ENCODE measurements around the gene PLLP. TPM values are rescaled to one million over a fixed set of nuclear protein-coding genes. Genes with fewer than 3 reads are reported as not detected.

Gene PLLP
- total RNA-seq, 1 donor from 2014 or later: not detected

DNA sequence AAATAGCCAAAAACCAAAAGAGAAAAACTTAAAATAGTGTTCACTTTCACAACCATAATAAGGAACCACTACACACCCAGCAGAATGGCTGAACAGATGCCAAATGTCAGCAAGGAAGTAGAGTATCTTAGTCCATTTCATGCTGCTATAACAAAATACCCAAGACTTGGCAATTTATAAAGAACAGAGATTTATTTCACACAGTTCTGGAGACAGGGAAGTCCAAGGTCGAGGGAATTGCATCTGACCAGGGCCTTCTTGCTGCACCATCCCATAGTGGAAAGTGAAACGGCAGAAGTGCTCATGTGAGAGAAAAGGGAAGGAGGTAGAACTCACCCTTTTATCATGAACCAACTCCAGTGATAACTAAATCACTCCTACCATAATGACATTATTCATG, 40.3 kb upstream of the PLLP start:
- Mint-ChIP-seq H3K4me3 (ENCODE audit: unreplicated experiment) (no peak overlapping the region), H3K4me1 (ENCODE audit: low read depth, unreplicated experiment) (no peaks in the 10 kb centered on the region), H3K9me3 (ENCODE audit: unreplicated experiment) (no peaks in the 10 kb centered on the region), H3K27me3 (ENCODE audit: unreplicated experiment) (no peaks in the 10 kb centered on the region), H3K36me3 (ENCODE audit: unreplicated experiment) (no peaks in the 10 kb centered on the region), H3K27ac (ENCODE audit: unreplicated experiment) (no peak overlapping the region)
- TF ChIP-seq, protein P1, sequence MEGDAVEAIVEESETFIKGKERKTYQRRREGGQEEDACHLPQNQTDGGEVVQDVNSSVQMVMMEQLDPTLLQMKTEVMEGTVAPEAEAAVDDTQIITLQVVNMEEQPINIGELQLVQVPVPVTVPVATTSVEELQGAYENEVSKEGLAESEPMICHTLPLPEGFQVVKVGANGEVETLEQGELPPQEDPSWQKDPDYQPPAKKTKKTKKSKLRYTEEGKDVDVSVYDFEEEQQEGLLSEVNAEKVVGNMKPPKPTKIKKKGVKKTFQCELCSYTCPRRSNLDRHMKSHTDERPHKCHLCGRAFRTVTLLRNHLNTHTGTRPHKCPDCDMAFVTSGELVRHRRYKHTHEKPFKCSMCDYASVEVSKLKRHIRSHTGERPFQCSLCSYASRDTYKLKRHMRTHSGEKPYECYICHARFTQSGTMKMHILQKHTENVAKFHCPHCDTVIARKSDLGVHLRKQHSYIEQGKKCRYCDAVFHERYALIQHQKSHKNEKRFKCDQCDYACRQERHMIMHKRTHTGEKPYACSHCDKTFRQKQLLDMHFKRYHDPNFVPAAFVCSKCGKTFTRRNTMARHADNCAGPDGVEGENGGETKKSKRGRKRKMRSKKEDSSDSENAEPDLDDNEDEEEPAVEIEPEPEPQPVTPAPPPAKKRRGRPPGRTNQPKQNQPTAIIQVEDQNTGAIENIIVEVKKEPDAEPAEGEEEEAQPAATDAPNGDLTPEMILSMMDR (IDR thresholded peaks at IDR 0.05; ENCODE audit: partially characterized antibody, unreplicated experiment): no peak
- DNase-seq: no peak

DNA sequence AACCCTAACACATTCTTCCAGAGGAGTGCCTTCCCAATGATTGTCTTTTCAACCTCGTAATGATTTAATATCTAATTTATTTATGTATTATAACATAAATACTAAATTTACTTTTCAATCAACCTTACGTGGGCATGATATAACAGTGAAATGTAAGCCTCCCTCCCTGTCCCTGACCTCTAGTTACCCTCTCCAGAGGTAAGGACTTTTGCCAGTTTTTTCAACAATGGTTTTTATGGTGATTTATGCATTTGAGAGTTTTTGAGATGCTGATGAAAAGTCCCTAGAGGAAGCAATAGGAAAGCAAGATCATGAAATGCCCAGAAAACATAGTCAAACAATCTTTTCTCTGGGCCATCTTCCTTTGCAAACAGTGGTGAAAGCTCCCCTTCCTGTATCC, 35.2 kb upstream of the PLLP start:
- peaks cover 4% of the 10 kb centered on the region for H3K9me3 Mint-ChIP-seq (ENCODE audit: unreplicated experiment)
- no peaks in the 10 kb centered on the region for H3K36me3 Mint-ChIP-seq (ENCODE audit: unreplicated experiment)
- no peak overlapping the region for H3K4me3 Mint-ChIP-seq (ENCODE audit: unreplicated experiment)
- H3K4me1 Mint-ChIP-seq (ENCODE audit: low read depth, unreplicated experiment): no peaks in the 10 kb centered on the region
- DNase-seq: no peak
- peaks cover 2% of the 10 kb centered on the region for H3K27me3 Mint-ChIP-seq (ENCODE audit: unreplicated experiment)
- TF ChIP-seq, protein P1 (IDR thresholded peaks at IDR 0.05; ENCODE audit: partially characterized antibody, unreplicated experiment): no peak
- no peak overlapping the region for H3K27ac Mint-ChIP-seq (ENCODE audit: unreplicated experiment)

DNA sequence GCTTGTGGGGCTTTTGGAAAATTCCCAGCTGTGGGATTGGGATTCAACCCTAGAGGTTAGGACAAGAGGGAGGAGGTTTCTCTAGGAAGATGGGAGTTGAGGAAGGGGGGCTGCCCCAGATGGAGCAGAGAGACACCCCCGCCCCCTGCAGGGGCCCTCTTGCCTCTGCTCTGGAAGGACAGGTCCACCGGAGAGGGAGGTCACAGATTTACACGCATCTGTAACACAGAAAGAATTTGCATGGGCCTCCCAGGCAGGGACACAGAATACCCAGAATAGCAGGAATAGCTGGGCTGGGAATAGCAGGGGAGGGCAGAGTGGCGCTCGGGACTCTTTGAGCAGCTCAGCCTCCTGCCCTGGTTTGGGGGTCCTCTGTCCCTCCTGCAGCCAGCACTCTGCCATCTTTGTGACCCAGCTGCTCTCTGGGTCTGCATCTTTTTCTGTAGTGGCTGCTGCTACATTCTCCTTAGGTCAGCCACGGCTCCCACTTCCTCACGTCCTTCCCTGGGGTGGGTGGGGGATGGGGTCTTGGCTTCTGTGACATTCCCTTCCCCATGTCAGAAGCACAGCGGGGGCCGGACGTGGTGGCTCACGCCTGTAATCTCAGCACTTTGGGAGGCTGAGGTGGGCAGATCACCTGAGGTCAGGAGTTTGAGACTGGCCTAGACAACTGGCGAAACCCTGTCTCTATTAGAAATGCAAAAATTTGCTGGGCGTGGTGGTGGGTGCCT, 33.9 kb upstream of the PLLP start:
- Mint-ChIP-seq H3K4me1 (ENCODE audit: low read depth, unreplicated experiment) (no peaks in the 10 kb centered on the region), H3K36me3 (ENCODE audit: unreplicated experiment) (no peaks in the 10 kb centered on the region), H3K27me3 (ENCODE audit: unreplicated experiment) (peaks cover 4% of the 10 kb centered on the region), H3K27ac (ENCODE audit: unreplicated experiment) (no peak overlapping the region), H3K4me3 (ENCODE audit: unreplicated experiment) (no peak overlapping the region), H3K9me3 (ENCODE audit: unreplicated experiment) (peaks cover 4% of the 10 kb centered on the region)
- TF ChIP-seq, protein P1 (IDR thresholded peaks at IDR 0.05; ENCODE audit: partially characterized antibody, unreplicated experiment): no peak
- no peak for DNase-seq

DNA sequence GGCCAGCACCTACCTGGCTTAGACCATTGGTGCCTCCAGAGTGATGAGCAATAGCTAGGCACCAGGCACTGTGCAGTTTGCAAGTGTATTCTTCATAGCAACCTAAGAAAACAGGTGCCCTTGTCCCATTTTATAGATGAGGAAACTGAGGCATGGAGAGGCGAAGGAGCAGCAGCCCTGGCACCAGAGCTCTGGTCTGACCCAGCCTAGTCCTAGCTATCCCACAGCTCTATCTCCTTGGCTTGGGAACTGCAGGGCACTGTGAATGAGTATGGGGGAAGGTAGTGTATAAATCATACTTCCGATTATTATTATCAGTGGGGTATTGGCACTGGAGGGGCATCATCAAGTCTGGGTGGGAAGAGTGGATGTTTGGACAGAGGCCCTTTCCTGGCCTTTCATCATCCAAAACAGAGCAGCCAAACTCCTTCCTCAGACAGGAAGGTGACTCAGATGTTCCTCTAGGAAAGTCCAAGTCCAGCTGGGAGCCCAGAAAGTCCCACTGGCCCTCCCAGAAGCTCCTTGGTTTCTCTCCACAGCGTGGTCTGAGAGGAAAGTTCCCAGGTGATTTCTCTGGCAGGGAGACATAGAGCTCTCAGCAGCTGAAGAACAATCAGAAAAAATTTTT, 32.0 kb upstream of the PLLP start:
- H3K4me1 Mint-ChIP-seq (ENCODE audit: low read depth, unreplicated experiment): no peaks in the 10 kb centered on the region
- H3K36me3 Mint-ChIP-seq (ENCODE audit: unreplicated experiment): no peaks in the 10 kb centered on the region
- peaks cover 4% of the 10 kb centered on the region for H3K27me3 Mint-ChIP-seq (ENCODE audit: unreplicated experiment)
- H3K27ac Mint-ChIP-seq (ENCODE audit: unreplicated experiment): no peak overlapping the region
- TF ChIP-seq, protein P1 (IDR thresholded peaks at IDR 0.05; ENCODE audit: partially characterized antibody, unreplicated experiment): no peak
- no peak for DNase-seq
- H3K9me3 Mint-ChIP-seq (ENCODE audit: unreplicated experiment): peaks cover 4% of the 10 kb centered on the region
- no peak overlapping the region for H3K4me3 Mint-ChIP-seq (ENCODE audit: unreplicated experiment)

DNA sequence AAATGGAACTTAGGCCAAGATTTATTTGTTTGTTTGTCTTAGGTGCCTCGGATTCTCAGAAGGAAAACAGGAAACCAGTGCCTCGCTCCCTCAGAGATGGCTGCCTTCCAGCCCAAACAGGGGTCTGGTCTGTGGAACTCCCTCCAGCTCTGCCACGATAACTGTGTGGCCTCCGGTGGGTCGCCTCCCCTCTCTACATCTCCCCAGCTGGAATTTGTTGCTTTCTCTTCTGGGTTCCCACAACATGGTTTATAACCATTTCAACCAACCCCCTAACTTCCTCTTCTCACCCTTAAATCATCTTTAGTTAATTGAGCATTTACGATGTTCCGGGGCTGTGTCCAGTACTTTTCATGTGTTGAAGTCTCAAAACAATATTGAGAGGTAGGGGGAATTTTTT, 30.9 kb upstream of the PLLP start:
- no peak for DNase-seq
- Mint-ChIP-seq H3K27me3 (ENCODE audit: unreplicated experiment) (peaks cover 6% of the 10 kb centered on the region), H3K4me1 (ENCODE audit: low read depth, unreplicated experiment) (no peaks in the 10 kb centered on the region), H3K9me3 (ENCODE audit: unreplicated experiment) (peaks cover 4% of the 10 kb centered on the region), H3K36me3 (ENCODE audit: unreplicated experiment) (no peaks in the 10 kb centered on the region), H3K27ac (ENCODE audit: unreplicated experiment) (no peak overlapping the region), H3K4me3 (ENCODE audit: unreplicated experiment) (no peak overlapping the region)
- TF ChIP-seq, protein P1 (IDR thresholded peaks at IDR 0.05; ENCODE audit: partially characterized antibody, unreplicated experiment): no peak
